HG03571 (cell line): ENCODE results near the gene ESPNL.
"Not testable (repeated sequence)": the region's sequence is repeated elsewhere in the genome, so short reads cannot be mapped to it uniquely, and the experiment has no call there.

Experiments used
- ATAC-seq: cut with Tn5 transposase; IDR thresholded peaks from one replicate; pipeline ENCODE4 v1.9.1; 2021; ENCODE audit not compliant: unreplicated experiment

The ESPNL gene, protein sequence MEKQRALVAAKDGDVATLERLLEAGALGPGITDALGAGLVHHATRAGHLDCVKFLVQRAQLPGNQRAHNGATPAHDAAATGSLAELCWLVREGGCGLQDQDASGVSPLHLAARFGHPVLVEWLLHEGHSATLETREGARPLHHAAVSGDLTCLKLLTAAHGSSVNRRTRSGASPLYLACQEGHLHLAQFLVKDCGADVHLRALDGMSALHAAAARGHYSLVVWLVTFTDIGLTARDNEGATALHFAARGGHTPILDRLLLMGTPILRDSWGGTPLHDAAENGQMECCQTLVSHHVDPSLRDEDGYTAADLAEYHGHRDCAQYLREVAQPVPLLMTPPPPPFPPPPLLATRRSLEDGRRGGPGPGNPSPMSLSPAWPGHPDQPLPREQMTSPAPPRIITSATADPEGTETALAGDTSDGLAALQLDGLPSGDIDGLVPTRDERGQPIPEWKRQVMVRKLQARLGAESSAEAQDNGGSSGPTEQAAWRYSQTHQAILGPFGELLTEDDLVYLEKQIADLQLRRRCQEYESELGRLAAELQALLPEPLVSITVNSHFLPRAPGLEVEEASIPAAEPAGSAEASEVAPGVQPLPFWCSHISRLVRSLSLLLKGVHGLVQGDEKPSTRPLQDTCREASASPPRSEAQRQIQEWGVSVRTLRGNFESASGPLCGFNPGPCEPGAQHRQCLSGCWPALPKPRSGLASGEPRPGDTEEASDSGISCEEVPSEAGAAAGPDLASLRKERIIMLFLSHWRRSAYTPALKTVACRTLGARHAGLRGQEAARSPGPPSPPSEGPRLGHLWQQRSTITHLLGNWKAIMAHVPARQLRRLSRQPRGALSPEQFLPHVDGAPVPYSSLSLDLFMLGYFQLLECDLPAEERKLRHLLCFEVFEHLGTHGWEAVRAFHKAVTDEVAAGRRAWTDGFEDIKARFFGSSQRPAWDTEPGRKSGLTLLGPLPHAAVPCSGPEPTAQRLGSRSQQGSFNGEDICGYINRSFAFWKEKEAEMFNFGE

DNA sequence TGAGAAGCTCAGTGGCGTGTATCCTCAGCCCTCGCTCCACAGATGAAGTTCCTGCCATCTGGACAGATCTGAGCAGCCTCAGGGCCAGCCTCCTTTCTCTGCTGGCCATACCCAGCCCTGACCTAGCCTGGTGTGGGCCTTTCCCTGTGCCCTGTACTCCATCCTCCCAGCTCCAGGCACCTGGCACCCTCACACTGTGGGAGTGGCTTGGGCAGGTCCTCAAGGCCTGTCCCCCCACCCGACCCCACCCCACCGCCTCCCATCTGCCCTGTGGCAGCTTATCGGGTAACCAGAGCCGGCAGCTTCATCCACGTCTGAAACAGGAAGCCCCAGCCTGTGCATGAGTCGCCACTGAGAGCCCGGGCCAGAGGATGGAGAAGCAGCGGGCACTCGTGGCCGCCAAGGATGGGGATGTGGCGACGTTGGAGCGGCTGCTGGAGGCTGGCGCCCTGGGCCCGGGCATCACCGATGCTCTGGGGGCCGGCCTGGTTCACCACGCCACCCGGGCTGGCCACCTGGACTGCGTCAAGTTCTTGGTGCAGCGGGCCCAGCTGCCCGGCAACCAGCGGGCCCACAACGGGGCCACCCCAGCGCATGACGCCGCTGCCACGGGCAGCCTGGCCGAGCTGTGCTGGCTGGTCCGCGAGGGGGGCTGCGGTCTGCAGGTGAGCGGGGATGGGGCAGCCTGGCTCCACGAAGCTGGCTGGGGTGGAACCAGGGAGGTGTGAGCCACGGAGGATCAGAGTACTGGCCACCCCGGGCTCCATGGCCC, at the start of gene ESPNL:
Gene ESPNL (plus strand): TSS at position 292 of the 772 bp plus-strand sequence. CDS start 80 bp downstream, at position 372.
- no peak for ATAC-seq

DNA sequence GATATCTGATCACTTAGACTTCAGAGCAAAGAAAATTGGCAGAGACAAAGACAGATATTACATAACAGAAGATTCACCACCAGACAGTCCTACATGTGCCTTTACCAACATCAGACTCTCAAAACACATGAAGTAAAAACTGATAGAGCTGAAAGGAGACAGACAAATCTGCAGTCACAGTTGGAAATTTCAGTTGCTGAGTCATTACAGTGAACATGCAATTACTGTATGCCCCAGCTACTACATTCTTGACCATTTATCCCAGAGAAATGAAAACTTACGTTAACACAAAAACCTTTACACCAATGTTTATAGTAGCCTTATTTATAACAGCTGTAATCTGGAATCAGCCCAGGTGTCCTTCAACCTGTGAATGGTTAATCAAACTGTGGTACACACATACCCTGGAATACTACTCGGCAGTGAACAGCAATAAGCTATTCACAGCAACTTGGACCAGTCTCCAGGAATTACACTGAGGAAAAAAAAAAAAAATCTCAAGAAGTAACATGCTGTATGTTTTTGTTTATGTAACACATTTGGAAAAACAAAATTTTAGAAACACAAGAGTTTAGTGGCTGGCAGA, 46.9 kb upstream of the ESPNL start:
- ATAC-seq = no peak

DNA sequence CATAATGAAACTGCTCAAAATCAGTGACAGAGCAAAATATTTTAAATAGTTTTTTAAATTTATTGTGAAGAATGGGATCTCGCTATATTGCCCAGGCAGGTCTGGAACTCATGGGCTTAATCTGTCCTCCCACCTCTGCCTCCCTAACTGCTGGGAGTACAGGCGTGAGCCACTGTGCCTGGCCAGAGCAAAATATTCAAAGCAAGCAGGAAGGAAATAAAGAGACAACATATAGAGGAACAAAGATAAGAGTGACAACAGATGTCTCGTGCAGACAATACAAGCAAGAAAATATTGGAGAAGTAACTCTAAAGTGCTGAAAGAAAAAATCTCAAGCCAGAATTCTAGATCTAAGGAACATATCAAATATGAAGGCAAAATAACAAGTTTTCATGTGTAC, 44.3 kb upstream of the ESPNL start:
- no peak for ATAC-seq

DNA sequence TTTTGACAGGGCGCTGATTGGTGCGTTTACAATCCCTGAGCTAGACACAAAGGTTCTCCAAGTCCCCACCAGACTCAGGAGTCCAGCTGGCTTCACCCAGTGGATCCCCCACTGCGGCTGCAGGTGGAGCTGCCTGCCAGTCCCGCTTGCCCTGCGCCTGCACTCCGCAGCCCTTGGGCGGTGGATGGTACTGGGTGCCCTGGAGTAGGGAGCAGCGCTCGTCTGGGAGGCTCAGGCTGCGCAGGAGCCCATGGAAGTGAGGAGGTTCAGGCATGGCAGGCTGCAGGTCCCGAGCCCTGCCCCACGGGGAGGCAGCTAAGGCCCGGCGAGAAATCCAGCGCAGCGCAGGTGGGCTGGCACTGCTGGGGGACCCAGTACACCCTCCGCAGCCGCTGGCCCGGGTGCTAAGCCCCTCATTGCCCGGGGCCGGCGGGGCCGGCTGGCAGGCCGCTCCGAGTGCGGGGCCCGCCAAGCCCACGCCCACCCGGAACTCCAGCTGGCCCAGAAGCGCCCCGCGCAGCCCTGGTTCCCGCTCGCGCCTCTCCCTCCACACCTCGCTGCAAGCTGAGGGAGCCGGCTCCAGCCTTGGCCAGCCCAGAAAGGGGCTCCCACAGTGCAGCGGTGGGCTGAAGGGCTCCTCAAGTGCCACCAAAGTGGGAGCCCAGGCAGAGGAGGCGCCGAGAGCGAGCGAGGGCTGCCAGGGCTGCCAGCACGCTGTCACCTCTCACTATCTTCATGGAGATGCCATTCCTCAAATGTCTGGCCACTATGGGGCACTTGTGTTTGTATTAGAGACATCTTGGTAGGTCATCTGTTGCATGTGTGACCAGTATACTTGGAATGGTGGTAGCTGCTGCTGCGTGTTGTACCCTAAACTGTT, 42.2 kb upstream of the ESPNL start:
- not testable (repeated sequence) for ATAC-seq

DNA sequence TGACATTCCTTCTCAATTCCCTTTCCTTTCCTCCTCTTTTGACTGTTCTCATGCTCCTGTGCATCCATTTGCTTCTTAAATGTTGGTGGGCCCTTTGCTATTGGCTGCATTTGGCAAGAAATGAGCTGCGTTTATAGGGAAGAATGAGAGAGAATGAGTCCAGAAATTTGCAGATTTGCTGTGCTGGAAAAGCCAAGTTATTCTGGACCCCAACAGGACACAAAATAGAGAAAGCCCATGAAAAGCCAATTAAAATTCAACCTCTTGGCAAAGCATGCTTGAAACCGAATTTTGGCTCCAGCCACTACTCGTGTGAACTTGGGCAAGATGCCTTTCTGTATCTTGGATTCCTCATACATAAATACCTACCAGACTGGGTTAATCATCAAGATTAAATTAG, 40.6 kb upstream of the ESPNL start:
- ATAC-seq = no peak

DNA sequence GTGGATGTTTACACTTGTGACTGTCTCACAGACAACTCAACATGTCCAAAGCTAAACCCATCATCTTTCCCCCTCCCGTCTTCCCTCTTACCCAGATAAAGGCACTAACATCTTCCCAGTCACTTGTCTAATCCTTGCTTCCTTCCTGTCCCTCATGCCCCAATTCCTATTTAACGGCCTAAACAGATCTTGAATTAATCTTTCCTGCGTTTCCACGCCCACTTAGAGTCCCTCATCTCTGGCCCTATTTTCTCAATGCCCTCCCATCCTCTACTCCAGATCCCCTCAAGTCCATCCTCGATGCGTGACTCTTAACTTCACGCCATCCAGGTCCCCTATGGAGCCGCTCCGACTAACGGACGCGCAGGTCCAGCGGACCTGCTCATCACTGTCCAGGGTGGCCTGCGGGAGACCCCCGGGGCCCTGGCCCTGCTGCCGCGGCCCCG, 40.0 kb upstream of the ESPNL start:
- no peak for ATAC-seq

DNA sequence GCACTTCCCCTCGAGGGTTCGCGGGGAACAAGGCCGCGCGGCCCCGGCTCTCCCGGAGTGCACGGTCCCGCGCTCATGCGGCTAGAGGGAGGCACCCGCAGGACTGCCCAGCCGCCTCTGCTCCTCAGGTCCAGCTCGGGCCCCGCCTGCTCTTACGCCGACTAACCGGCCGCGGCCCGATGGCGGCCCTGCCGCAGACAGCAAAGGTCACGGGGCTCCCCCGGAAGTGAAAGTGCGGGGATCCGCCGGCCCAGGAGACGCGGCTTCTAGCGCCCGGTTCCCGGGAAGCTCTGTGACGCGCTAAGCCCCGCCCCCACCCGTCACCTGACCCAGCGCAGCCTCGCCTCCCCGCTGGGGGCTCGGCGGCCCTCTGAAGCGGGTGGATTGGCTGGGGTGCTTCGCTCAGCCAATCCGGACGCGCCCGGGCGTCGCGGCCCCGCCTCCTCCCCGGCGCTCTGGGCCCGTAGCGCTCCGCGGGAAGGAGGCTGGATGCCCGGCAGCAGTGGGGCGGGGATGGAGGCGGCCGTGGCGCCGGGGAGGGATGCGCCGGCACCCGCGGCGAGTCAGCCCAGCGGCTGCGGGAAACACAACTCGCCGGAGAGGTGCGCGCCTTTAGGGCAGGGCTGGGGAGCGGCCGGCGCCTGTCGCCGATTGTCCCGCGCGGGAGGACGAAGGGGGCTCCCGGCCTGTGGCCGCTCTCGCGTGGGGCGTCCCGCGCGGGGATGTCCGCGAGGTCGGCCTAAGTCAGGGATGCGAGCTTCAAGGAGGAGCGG, 39.4 kb upstream of the ESPNL start, which contains the start of gene SCLY:
Gene SCLY (plus strand): TSS at position 460 of the 773 bp plus-strand sequence. CDS start 54 bp downstream, at position 514.
- ATAC-seq = peak; percentile 95

DNA sequence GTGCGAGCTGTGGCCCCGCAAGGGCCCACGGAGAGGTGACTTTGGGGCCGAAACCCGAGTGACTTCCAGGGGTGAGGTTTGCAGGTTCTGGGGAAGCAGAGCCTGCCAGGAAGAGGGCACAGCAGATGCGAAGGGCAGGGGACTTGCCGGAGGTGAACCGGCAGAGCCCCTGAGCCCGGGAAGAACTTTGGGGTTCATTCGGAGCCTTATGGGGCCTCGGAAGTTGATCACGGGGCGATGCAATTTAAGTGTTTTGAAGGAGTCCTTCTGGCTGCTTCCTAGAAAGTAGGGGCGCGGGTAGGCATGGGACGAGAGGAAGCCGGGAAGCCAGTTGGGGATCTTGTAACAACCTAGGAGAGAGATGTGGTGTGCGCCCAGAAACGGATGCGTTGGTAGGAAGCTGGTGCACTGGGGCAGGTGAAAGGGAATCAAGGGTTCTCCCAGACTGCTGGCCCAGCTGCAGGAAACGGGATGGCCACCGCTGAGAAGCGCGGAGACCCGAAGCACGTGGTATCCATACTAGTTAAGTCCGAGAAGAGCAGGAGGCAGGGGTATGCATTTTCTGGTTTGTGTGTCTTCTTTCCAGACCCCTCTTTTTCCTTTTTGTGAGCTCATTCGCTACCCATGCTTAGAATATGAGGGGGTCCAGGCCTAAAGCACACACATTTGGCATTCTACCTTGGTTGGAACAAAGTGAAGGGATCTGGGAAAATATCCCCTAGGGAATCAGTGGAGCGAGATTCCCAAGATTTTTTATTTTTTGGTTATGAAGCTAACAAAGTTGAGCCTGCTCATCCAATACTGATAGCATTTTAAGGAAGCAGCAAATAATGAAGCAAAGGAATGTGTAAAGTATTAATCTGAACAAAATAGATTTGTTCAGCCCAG, 38.6 kb upstream of the ESPNL start:
- peak; percentile 12 for ATAC-seq

DNA sequence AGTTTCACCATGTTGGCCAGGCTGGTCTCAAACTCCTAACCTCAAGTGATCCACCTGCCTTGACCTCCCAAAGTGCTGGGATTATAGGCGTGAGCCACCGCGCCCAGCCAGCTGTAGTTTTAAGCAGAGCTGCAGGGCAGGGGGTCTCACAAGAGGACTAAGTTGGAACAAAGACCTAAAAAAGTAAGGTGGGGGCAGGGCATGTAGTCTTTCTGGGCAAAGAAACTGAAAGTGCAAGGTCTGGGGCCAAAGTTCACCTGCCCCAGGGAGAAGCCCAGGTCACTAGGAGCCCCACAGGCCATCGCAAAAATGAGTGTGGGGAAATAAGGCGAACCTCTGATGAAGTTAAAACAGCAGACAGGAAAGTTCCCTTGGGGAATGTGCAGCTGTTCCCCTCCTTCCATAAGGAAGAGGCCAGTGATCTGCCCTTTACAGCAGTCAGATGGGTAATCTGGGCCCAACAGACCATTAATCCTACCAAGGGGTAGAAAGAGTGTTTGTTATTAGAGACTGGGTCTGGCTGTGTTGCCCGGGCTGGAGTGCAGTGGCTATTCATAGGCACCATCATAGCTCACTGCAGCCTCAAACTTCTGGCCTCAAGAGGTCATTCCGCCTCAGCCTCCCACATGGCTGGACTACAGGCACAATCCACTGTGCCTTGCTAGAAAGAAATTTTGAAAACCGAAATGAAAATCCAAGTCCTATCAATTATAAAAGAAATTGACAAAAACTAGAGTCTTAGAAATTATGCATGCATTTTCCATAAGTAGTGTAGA, 36.5 kb upstream of the ESPNL start:
- ATAC-seq = no peak

DNA sequence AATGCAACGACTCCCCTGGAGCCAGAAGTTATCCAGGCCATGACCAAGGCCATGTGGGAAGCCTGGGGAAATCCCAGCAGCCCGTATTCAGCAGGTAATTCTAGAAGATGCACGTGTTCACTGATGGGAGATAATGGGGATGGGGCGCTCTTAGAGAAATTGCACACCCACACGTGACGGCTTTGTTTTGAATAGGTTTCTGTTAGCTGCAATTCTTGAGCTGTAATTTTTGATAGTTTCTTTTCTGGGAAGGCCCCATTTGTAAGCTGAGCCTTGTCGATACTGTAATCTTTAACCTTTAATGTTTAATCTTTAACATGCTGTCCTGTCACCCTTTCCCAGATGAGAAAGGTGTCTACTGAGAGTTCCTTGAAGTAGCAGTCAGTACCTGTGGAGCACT, 35.8 kb upstream of the ESPNL start:
- no peak for ATAC-seq

DNA sequence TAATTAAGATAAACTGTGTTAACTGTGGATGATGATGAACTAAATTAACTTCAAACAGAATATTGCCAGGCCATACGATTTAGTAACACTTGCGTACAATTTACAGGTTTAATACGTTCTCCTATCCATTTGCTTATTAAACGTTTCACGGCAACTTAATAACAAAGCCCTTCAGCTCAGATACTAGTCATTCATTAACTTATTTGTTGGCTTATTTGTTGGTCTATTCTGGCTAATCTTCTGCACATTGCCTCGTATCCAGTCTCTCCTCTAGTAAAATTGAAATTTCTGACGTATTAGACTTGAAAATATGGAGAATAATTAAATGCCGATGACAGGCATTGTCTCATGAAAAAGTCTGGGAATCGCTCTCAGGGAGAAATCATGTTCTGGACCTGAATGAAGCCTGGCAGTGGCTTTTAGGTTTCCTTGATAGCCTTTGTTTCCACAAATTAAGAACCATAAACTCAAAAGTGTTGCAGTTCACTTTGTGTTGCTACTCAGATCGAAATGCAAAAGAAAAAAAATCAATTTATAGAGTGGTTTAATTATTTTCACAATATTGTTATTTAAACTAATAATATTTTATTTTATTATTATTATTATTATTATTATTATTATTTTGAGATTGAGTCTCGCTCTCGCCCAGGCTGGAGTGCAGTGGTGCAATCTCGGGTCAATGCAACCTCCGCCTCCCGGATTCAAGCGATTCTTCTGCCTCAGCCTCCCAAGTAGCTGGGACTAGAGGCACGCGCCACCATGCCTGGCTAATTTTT, 34.9 kb upstream of the ESPNL start:
- ATAC-seq = no peak

DNA sequence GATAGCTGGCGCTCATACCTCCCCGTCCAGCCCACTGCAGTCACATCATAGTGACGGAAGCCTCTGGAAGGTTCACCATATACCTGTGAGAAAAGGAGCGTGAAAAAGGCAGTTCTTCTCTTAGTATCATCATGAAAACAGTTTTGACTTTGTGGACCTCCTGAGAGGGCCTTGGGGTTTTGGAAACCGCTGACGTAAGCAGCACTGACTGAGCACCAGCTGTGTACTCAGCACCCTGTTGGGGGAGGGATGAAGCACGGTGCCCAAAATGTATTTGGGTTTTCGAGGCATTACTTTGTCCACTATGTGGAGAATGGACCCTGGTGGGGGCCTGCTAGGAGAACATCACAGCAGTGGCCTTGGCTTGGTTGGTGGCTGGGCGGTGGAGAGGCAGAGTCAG, 33.9 kb upstream of the ESPNL start:
- ATAC-seq = no peak

DNA sequence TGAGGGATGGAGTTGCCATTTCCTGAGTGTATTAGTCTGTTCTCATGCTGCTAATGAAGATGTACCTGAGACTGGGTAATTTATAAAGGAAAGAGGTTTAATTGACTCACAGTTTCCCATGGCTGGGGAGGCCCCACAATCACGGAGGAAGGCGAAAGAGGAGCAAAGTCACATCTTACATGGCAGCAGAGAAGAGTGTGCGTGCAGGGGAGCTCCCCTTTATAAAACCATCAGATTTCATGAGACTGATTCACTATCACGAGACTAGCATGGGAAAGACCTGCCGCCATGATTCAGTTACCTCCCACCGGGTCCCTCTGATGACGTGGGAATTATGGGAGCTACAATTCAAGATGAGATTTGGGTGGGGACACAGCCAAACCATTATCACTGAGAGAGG, 33.4 kb upstream of the ESPNL start:
- ATAC-seq = not testable (repeated sequence)

DNA sequence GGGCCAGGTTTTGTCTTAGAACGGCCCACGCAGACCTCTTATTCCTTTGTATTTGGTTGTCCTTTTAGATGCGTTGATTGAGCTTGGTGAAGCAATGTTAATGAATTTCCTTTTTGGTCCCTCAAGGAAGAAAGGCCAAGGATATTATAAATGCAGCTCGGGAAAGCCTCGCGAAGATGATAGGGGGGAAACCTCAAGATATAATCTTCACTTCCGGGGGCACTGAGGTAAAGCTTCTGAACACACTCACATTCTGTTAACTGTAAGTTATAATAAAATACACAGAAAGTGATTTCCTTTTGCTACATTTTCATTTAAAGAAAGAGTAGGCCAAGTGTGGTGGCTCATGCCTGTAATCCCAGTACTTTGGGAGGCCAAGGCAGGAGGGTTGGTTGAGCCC, 32.2 kb upstream of the ESPNL start:
- ATAC-seq = no peak

DNA sequence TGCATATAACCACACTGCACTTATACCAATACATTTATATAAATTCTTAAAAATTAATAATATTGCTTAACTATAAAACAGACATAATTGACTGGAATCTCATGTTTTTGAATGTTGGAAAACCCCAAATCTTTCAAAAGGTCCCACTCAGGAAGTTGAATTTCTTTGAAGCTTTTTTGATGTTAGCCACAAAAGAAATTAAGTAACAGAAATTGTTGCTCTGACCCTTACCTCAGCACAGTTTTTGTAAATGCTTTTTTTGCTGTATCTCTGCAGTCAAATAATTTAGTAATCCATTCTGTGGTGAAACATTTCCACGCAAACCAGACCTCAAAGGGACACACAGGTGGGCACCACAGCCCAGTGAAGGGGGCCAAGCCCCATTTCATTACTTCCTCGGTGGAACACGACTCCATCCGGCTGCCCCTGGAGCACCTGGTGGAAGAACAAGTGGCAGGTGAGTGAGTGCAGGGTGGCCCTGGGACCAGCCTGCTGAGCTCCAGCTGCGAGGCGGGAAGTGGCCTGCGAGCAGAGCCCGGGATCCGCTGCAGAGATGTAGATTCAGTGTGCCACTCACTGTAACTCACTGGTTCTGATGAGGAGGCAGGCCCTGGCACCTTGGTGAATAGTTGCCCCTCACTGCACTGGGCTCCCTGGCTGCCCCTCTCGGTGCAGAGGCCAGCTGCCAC, 31.0 kb upstream of the ESPNL start:
- ATAC-seq = no peak

DNA sequence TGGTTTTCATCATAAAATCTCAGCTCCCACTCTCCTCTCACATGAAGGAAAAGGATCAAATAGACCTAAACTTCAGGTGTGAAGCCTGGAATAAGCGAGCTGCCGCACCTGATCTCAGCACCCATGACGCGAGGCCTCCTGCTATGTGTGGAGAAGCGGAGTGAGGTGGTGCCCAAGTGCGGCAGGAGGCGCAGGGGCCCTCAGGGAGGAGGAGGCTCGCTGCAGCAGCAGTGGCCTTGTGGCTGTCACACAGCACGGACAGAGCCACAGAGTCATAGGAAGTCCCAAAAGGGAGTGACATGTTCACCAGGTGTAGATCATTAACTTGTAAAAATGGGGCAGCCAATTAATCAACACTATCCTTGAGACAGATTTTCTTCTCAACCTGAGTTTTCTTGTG, 30.3 kb upstream of the ESPNL start:
- no peak for ATAC-seq
